Astrocyte (in vitro differentiated cells and primary cell): ENCODE results near the gene CPNE4. TPM values are rescaled to one million over a fixed set of nuclear protein-coding genes. Genes with fewer than 3 reads are reported as not detected.
A peak's percentile ranks its signal among the peaks of the same experiment; 100 is the strongest.

Experiments
- DNase-seq: peaks from one replicate; pipeline ENCODE4 v3.0.0-alpha.2; 2010; ENCODE audit warnings: low read depth
- FAIRE-seq: peaks from 2 replicates; lab custom pipeline; 2011; peaks lifted over from hg19 to GRCh38; lab: Jason Lieb, UNC
- H2AFZ ChIP-seq: 2 replicates; pipeline ENCODE4 v1.6.0; 2012; ENCODE audit warnings: low read depth, low read length, inconsistent platforms
- H3K27ac ChIP-seq: 2 replicates; pipeline ENCODE4 v1.5.1; 2011; ENCODE audit warnings: low read depth, low read length, inconsistent platforms
- H3K27me3 ChIP-seq: 2 replicates; pipeline ENCODE4 v1.6.0; 2011; ENCODE audit warnings: low read length, inconsistent platforms; ENCODE audit not compliant: insufficient read depth
- H3K36me3 ChIP-seq: 2 replicates; pipeline ENCODE4 v1.5.1; 2011; ENCODE audit warnings: low read length, inconsistent platforms; ENCODE audit not compliant: insufficient read depth
- H3K4me1 ChIP-seq: 2 replicates; pipeline ENCODE4 v1.5.1; 2011; ENCODE audit warnings: low read length, inconsistent platforms; ENCODE audit not compliant: insufficient read depth
- H3K4me2 ChIP-seq: 2 replicates; pipeline ENCODE4 v1.6.0; 2012; ENCODE audit warnings: low read length, inconsistent platforms
- H3K4me3 ChIP-seq: 2 replicates; pipeline ENCODE4 v1.5.1; 2011; ENCODE audit warnings: low read depth, mild to moderate bottlenecking, low read length, inconsistent platforms; ENCODE audit not compliant: insufficient read depth
- H3K79me2 ChIP-seq: 2 replicates; pipeline ENCODE4 v1.6.0; 2012; ENCODE audit warnings: mild to moderate bottlenecking, low read length, inconsistent platforms; ENCODE audit not compliant: insufficient read depth
- H3K9ac ChIP-seq: 2 replicates; pipeline ENCODE4 v1.6.0; 2012; ENCODE audit warnings: mild to moderate bottlenecking, low read length, inconsistent platforms
- H3K9me3 ChIP-seq: 2 replicates; pipeline ENCODE4 v1.5.1; 2012; ENCODE audit warnings: low read depth, mild to moderate bottlenecking, low read length, inconsistent platforms; ENCODE audit not compliant: insufficient read depth
- H4K20me1 ChIP-seq: 2 replicates; pipeline ENCODE4 v1.6.0; 2012; ENCODE audit warnings: low read length, inconsistent platforms; ENCODE audit not compliant: insufficient read depth
- H3K27ac Mint-ChIP-seq: one replicate; pipeline ENCODE4 v1.8.0; 2021; ENCODE audit warnings: mild to moderate bottlenecking, mixed read lengths; ENCODE audit not compliant: unreplicated experiment
- H3K27me3 Mint-ChIP-seq: one replicate; pipeline ENCODE4 v1.8.0; 2021; ENCODE audit warnings: low read depth, mixed read lengths; ENCODE audit not compliant: unreplicated experiment
- H3K36me3 Mint-ChIP-seq: one replicate; pipeline ENCODE4 v1.8.0; 2021; ENCODE audit warnings: low read depth, mixed read lengths; ENCODE audit not compliant: unreplicated experiment
- H3K4me1 Mint-ChIP-seq: one replicate; pipeline ENCODE4 v1.8.0; 2021; ENCODE audit warnings: low read depth, mixed read lengths; ENCODE audit not compliant: unreplicated experiment
- H3K4me3 Mint-ChIP-seq: one replicate; pipeline ENCODE4 v1.8.0; 2021; ENCODE audit warnings: mild to moderate bottlenecking, moderate library complexity, mixed read lengths; ENCODE audit not compliant: unreplicated experiment
- H3K9me3 Mint-ChIP-seq: one replicate; pipeline ENCODE4 v1.8.0; 2021; ENCODE audit warnings: mild to moderate bottlenecking, mixed read lengths; ENCODE audit not compliant: unreplicated experiment
- CTCF ChIP-seq: IDR thresholded peaks from 2 replicates; pipeline ENCODE4 v1.5.1; 2011; ENCODE audit warnings: low read depth, mild to moderate bottlenecking, inconsistent platforms, low read length, moderate library complexity; ENCODE audit not compliant: insufficient read depth
- EZH2 ChIP-seq: IDR thresholded peaks from 2 replicates; pipeline ENCODE4 v1.6.1; 2012; ENCODE audit warnings: mild to moderate bottlenecking, low read length, inconsistent platforms; ENCODE audit not compliant: insufficient read depth
- total RNA-seq: library from RNA; stranded (reverse); gene quantifications from 2 replicates; pipeline ENCODE4 v1.2.1, GENCODE V29; 2021

Gene CPNE4
- total RNA-seq, 1 donor from 2014 or later, result 0.68 TPM

GRCh38 chr3:131688370-131688769, 346.4 kb downstream of the CPNE4 start:
- Mint-ChIP-seq H3K36me3 (no peaks in the 10 kb centered on the region), H3K27me3 (no peaks in the 10 kb centered on the region), H3K27ac (no peak overlapping the region), H3K4me1 (peaks cover 8% of the 10 kb centered on the region), H3K9me3 (no peaks in the 10 kb centered on the region), H3K4me3 (no peak overlapping the region)
- Histone ChIP-seq H3K4me2 (peak overlapping the region; percentile 31), H2AFZ (no peak overlapping the region), H4K20me1 (no peaks in the 10 kb centered on the region), H3K9me3 (no peaks in the 10 kb centered on the region), H3K27ac (no peak overlapping the region), H3K4me3 (no peak overlapping the region), H3K36me3 (no peaks in the 10 kb centered on the region), H3K27me3 (no peaks in the 10 kb centered on the region), H3K79me2 (no peaks in the 10 kb centered on the region), H3K9ac (no peak overlapping the region), H3K4me1 (no peaks in the 10 kb centered on the region)
- FAIRE-seq (no peak), DNase-seq (peak; percentile 41)
- TF ChIP-seq EZH2 (no peak), CTCF (no peak)

- Histone ChIP-seq H3K79me2 (no peaks in the 10 kb centered on the region), H4K20me1 (no peaks in the 10 kb centered on the region), H3K27ac (no peak overlapping the region), H3K4me2 (no peak overlapping the region), H3K9me3 (no peaks in the 10 kb centered on the region), H3K27me3 (no peaks in the 10 kb centered on the region), H3K4me3 (no peak overlapping the region), H2AFZ (no peak overlapping the region), H3K4me1 (no peaks in the 10 kb centered on the region), H3K36me3 (no peaks in the 10 kb centered on the region), H3K9ac (no peak overlapping the region)
- Mint-ChIP-seq H3K4me3 (no peak overlapping the region), H3K36me3 (no peaks in the 10 kb centered on the region), H3K4me1 (no peaks in the 10 kb centered on the region), H3K27ac (no peak overlapping the region), H3K9me3 (peaks cover 3% of the 10 kb centered on the region), H3K27me3 (no peaks in the 10 kb centered on the region)
- no peak for TF ChIP-seq EZH2
- no peak for TF ChIP-seq CTCF
- FAIRE-seq (no peak), DNase-seq (no peak)
Observed at GRCh38 chr3:131669600-131669999, 365.2 kb downstream of the CPNE4 start.

GRCh38 chr3:131658771-131659170, 376.0 kb downstream of the CPNE4 start:
- DNase-seq, result no peak
- no peak overlapping the region for H3K27ac Mint-ChIP-seq
- Histone ChIP-seq H3K27ac (no peak overlapping the region), H3K27me3 (no peaks in the 10 kb centered on the region), H3K4me1 (no peaks in the 10 kb centered on the region), H3K4me2 (no peak overlapping the region), H3K36me3 (no peaks in the 10 kb centered on the region), H3K9me3 (no peaks in the 10 kb centered on the region), H3K4me3 (no peak overlapping the region), H2AFZ (no peak overlapping the region), H3K9ac (no peak overlapping the region), H3K79me2 (no peaks in the 10 kb centered on the region), H4K20me1 (no peaks in the 10 kb centered on the region)
- peaks cover 2% of the 10 kb centered on the region for H3K36me3 Mint-ChIP-seq
- no peak overlapping the region for H3K4me3 Mint-ChIP-seq
- peaks cover 1% of the 10 kb centered on the region for H3K4me1 Mint-ChIP-seq
- FAIRE-seq, result no peak
- no peak for TF ChIP-seq CTCF
- no peaks in the 10 kb centered on the region for H3K27me3 Mint-ChIP-seq
- H3K9me3 Mint-ChIP-seq, result no peaks in the 10 kb centered on the region
